Measurements from ENCODE around the gene SOCS7. TPM values are rescaled to one million over a fixed set of nuclear protein-coding genes. Genes with fewer than 3 reads are reported as not detected.

Gene SOCS7
- total and polyA plus RNA-seq, 10 donors: 1.2 to 20.2 (median 10.5) TPM

DNA sequence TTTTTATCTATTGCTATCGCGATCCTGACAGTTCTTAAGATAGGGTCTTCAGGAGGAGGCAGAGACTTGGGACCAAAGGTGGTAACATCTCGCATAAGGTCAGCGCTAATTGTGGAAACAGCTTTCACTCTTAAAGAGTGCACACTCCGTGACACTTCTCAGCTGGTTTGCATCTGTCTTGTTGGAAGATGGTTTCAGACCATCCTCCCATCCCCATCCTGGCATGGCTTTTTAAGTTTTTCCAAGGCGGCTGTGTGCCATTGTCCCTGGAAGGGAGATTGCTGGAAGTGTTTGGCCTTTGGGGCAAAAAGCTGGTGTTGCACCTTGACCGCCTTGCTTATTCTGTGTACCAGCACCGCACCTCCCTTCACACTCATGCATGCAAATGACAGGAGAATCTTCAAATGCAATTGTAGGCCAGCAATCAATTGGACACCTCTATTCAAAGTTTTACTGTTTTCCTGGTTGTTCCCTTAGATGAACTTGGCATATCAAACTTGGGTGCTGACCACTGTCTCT lies 1.5 kb downstream of the SOCS7 start:
- intact Hi-C loops (cut with DNase I; ENCODE audit: low total_unique reads): no loop called here
- Histone ChIP-seq H3K27me3 (replicated peaks in 1 of 7) (no peaks in the 10 kb centered on the region), H3K36me3 (no peaks in the 10 kb centered on the region), H3K9me3 (no peaks in the 10 kb centered on the region), H3K4me3 (peak overlapping the region; percentile 67 to 95 (median 84)), H3K4me1 (peaks cover 6 to 74% (median 38%) of the 10 kb centered on the region in 6 donors), H3K27ac (peak overlapping the region in 5 of 8 donors; percentile 82 to 90 (median 87))
- no peak for TF ChIP-seq POLR2A (IDR thresholded peaks at IDR 0.05)
- TF ChIP-seq POLR2AphosphoS5 (IDR thresholded peaks at IDR 0.05): no peak
- TF ChIP-seq, protein P1, sequence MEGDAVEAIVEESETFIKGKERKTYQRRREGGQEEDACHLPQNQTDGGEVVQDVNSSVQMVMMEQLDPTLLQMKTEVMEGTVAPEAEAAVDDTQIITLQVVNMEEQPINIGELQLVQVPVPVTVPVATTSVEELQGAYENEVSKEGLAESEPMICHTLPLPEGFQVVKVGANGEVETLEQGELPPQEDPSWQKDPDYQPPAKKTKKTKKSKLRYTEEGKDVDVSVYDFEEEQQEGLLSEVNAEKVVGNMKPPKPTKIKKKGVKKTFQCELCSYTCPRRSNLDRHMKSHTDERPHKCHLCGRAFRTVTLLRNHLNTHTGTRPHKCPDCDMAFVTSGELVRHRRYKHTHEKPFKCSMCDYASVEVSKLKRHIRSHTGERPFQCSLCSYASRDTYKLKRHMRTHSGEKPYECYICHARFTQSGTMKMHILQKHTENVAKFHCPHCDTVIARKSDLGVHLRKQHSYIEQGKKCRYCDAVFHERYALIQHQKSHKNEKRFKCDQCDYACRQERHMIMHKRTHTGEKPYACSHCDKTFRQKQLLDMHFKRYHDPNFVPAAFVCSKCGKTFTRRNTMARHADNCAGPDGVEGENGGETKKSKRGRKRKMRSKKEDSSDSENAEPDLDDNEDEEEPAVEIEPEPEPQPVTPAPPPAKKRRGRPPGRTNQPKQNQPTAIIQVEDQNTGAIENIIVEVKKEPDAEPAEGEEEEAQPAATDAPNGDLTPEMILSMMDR (IDR thresholded peaks at IDR 0.05 in 8 of 11, conservative IDR thresholded peaks at IDR 0.05 in 3 of 11): no peak
- 28 to 35% (median 29%) methylated on average over 8 of the region's 8 CpGs for WGBS, 5 donors
- no peak for DNase-seq

GRCh38 chr17:38353668-38354067 lies 2.0 kb downstream of the SOCS7 start:
- no peaks in the 10 kb centered on the region for H3K36me3 ChIP-seq
- H3K4me1 ChIP-seq: peaks cover 6 to 77% (median 38%) of the 10 kb centered on the region in 6 donors
- DNase-seq: no peak
- 87 to 93% (median 92%) methylated on average over 13 of the region's 13 CpGs for WGBS, 5 donors
- H3K27me3 ChIP-seq (replicated peaks in 1 of 7): no peaks in the 10 kb centered on the region
- no peak overlapping the region for H3K27ac ChIP-seq
- peak overlapping the region in 2 of 8 donors; percentile 85 to 95 for H3K4me3 ChIP-seq
- intact Hi-C loops (cut with DNase I; ENCODE audit: low total_unique reads): no loop called here
- TF ChIP-seq POLR2A (IDR thresholded peaks at IDR 0.05) (no peak), POLR2AphosphoS5 (IDR thresholded peaks at IDR 0.05) (no peak)
- TF ChIP-seq, protein P1 (IDR thresholded peaks at IDR 0.05 in 8 of 11, conservative IDR thresholded peaks at IDR 0.05 in 3 of 11): no peak
- H3K9me3 ChIP-seq: no peaks in the 10 kb centered on the region

DNA sequence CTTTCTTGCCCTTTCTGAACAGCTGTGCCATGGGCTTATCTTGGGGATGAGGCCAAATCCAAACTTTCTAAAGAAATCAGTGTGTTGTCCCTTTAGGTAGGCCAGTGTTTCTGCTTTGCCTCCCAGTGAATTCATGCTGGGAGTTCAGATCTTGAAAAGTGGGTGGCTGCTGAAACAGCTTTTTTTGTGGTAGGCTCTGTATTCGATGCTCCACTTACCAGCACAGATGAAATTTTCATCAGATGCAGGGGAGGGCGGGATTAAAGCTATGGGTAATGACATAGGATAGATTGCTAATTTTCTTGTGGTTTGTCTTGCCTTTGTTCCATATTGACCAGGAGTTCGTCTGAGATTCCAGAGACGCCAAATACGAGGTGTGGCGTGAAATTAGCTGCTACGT lies 2.8 kb downstream of the SOCS7 start:
- Histone ChIP-seq H3K4me3 (no peak overlapping the region), H3K9me3 (no peaks in the 10 kb centered on the region), H3K36me3 (no peaks in the 10 kb centered on the region), H3K27me3 (replicated peaks in 1 of 7) (no peaks in the 10 kb centered on the region), H3K4me1 (peaks cover 6 to 69% (median 36%) of the 10 kb centered on the region in 6 donors), H3K27ac (no peak overlapping the region)
- no peak for DNase-seq
- WGBS, 5 donors: 89 to 94% (median 92%) methylated on average over 7 of the region's 7 CpGs
- TF ChIP-seq POLR2A (IDR thresholded peaks at IDR 0.05): no peak
- TF ChIP-seq, protein P1 (IDR thresholded peaks at IDR 0.05 in 8 of 11, conservative IDR thresholded peaks at IDR 0.05 in 3 of 11): no peak
- no peak for TF ChIP-seq POLR2AphosphoS5 (IDR thresholded peaks at IDR 0.05)
- intact Hi-C loops (cut with DNase I; ENCODE audit: low total_unique reads): no loop called here

DNA sequence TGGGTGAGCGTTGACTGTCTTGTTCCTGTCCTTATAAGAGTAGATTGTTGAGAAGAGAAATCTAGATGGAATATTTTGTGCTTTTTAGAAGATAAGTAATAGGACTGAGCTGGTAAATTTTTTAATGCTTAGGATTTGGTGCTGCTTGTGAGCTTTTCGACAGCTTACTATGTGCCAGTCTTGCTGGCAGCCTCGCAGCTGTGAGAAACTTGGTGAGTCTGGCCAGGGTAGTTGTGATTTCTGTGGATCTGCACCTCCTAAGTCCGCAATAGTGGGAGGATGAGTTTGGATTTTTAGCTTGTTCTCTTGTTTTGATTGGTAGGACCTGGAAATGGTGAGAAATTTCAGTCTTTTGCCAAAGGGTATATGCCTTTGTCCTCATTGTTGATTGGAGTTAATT lies 3.6 kb downstream of the SOCS7 start:
- Histone ChIP-seq H3K27ac (no peak overlapping the region), H3K9me3 (no peaks in the 10 kb centered on the region), H3K27me3 (replicated peaks in 1 of 7) (no peaks in the 10 kb centered on the region), H3K4me3 (no peak overlapping the region), H3K4me1 (peaks cover 6 to 67% (median 36%) of the 10 kb centered on the region in 6 donors), H3K36me3 (no peaks in the 10 kb centered on the region)
- WGBS, 5 donors: 90 to 96% (median 93%) methylated on average over 4 of the region's 4 CpGs
- TF ChIP-seq, protein P1 (IDR thresholded peaks at IDR 0.05 in 8 of 11, conservative IDR thresholded peaks at IDR 0.05 in 3 of 11): no peak
- no peak for TF ChIP-seq POLR2A (IDR thresholded peaks at IDR 0.05)
- TF ChIP-seq POLR2AphosphoS5 (IDR thresholded peaks at IDR 0.05): no peak
- no peak for DNase-seq
- intact Hi-C loops (cut with DNase I; ENCODE audit: low total_unique reads): no loop called here

Measured in spleen (tissue), 11 donors.